Measurements from ENCODE around the gene FOXN3. TPM values are rescaled to one million over a fixed set of nuclear protein-coding genes. Genes with fewer than 3 reads are reported as not detected.
A peak's percentile ranks its signal among the peaks of the same experiment; 100 is the strongest.

FOXN3 gene
- total RNA-seq, 1 donor from 2014 or later, result 46.9 TPM

GRCh38 chr14:89382901-89383845, 33.9 kb downstream of the FOXN3 start:
- DNase-seq, result peak; percentile 21

DNA sequence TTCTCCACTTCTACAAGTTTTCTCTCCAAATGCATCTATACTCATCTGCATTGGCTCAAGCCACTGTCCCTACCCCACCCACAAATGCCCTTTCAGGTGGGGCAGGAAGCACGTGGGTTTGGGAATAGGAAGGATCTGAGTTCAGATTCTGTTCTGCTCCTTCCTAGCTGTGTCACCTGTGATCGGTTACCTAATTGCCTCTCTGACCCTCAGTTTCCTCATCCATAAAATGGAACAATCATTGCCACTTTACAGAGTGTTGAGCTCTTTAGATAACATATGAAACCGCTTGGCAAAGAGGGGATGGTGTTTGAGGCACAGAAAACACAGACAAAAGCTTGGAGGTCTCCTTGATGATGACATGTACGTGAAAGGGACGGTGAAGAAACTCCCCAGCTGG, 34.5 kb downstream of the FOXN3 start:
- no peak for DNase-seq

GRCh38 chr14:89379891-89380820, 36.9 kb downstream of the FOXN3 start:
- no peak for DNase-seq

DNA sequence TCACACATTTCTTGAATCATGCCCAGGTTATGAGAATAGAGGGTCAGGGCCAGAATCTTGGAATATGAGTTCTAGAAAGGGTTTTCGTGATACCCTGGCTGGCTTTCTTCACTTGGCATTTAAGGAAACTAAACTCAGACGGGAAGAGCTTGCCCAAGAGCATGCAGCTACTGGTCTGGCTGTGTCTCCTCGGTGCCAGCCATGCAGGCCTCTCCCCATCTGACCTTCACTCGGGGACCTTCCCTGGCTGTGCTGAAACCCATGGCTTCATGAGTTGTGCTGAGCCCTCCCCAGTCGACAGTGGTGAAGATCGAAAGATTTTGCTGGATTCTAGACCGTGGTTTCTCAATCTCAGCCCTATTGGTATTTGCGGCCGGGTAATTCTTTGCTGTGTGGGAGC, 38.0 kb downstream of the FOXN3 start:
- no peak for DNase-seq

GRCh38 chr14:89378119-89378518, 38.9 kb downstream of the FOXN3 start:
- no peak for DNase-seq

DNA sequence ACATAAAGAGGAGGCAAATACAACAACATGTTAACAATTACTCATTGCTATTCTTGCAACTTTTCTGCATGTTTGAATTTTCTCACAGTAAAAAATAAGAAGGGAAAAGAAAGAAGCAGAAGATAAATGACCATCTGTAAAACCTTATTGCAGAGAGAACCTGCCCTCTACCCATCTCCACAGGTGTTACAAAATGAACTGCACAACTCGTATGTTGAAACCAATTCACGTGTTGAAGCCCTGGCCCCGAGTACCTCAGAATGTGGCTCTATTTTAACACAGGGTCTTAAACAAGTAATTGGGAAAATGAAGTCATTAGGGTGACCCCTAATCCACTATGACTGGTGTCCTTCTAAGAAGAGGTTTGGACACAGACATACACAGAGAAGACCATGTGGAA, 39.5 kb downstream of the FOXN3 start:
- no peak for DNase-seq

DNA sequence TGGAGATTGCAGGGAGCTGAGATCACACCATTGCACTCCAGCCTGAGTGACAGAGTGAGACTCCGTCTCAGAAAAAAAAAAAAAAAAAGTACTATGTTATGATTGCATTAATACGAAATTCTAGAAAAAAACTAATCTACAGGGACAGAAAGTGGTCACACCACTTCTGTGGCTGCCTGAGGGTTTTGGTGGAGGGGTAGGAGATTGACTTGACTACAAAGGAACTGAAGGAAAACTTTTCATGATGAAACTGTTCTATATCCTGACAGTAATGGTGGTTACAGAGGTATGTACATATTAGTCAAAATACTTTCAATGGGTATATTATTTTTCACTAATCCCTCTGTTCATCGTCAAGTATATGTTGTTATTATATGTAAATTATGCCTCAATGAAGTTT, 42.1 kb downstream of the FOXN3 start:
- DNase-seq, result no peak

GRCh38 chr14:89373185-89373584, 43.8 kb downstream of the FOXN3 start:
- no peak for DNase-seq

- no peak for DNase-seq
Measured at GRCh38 chr14:89372512-89372883, 44.5 kb downstream of the FOXN3 start.

GRCh38 chr14:89371585-89372511, 45.2 kb downstream of the FOXN3 start:
- peak; percentile 32 for DNase-seq

DNA sequence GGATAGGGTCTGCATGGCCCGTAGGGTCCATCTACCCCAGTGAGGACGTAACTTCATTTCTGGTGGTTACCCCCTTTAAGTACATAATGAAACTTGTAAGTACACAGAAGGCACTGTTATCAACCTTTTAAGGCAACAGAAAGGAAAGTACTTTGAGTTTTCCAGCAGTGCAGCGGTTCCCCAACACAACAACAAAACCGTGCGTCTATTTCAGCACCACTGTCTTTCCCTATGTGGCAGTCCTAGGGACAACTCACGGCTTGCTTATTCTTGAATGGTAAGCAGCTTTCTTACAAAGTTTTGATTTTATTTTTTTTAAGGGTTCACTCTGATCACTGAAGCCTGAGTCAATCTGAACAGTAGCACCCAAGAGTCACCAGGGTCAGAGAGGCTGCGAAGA, 46.3 kb downstream of the FOXN3 start:
- DNase-seq, result no peak

DNA sequence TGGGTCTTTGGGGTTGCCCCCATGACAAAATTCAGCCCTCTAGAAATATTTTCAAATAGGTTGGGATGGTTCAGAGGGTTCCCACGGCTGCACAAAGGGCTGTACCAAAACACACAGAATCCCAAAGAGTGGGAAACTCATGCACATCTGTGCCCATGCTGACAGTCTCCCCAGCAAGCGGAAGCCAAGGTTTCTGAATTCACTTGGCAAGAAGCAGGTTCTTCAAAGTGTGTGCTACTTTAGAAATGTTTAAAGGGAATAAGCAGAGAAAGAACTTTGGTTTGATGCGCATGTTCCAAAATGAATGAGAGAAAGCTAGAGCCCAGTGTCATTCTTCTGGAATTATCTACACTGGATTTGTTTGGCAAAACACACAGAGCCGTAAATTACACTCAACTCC, 46.7 kb downstream of the FOXN3 start:
- peak; percentile 28 for DNase-seq

GRCh38 chr14:89369656-89370055, 47.4 kb downstream of the FOXN3 start:
- no peak for DNase-seq

- no peak for DNase-seq
Measured at GRCh38 chr14:89368490-89369477, 48.2 kb downstream of the FOXN3 start.

- DNase-seq, result no peak
Measured at GRCh38 chr14:89367779-89368120, 49.3 kb downstream of the FOXN3 start.

DNA sequence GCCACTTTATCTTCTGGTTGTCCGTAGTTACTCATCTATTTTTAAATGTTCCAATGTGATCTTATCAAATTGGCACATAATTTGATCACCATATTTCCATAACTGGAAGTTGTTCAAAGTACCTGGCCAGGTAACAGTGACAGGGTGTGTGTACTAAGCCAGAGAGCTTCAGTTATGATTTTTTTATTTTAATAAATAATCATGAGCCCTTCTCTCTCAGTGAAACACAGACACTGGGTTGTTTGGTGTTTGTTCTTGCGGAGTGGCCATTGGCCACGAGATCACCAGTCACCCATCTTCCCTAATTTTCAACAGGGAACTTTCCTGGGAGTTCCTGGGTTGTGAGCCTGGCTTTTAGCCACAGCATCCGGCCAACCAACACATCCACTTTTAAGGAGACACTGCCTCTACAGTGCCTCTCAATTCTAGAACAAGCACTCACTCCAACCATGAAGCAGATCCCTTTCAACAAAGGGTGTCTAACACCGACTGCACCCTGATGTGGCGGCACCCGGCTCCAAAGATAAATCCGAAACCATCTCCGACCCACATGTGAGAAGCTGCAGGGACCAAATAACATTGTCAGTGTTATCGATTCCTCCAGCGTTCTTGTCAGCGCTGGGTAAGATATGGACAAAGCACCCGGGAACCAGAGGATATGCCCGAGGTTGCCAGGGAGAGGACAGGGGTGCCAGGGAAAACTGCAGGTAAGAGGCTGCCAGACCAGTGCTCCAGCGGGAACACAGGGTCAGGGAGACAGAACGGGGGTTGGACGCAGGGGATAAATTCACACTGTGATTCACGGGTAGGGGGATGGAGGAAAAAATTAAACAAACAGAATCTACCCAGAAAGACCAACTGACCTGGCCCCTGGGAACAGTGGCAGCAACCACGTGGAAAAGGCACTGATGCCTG, 49.9 kb downstream of the FOXN3 start:
- no peak for DNase-seq

GRCh38 chr14:89365061-89365801, 51.8 kb downstream of the FOXN3 start:
- DNase-seq, result no peak

DNA sequence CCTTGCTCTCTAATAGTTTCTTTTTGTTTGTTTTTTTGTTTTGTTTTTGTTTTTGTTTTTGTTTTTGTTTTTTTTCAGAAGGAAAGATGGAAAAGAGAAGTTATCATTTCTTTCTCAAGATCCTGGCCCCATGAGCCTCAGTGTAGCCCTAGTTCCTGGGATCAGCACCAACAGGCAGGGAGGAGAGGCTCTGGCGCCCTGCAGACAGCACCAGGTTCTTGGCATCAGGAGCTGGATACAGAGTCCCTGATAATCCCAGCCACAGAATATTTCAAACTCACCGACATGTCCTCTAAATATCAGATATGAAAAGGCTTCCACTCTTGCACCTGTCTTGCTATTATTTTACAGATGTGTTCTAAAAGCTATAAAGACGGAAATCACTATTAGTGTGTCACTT, 52.7 kb downstream of the FOXN3 start:
- DNase-seq, result no peak

- DNase-seq, result no peak
Measured at GRCh38 chr14:89360277-89360676, 56.8 kb downstream of the FOXN3 start.
